Activated T-helper 17 cell treated with anti-CD3 and anti-CD28 coated beads, Interleukin-2, amount 50 U/mL, for 72 hours (primary cell): ENCODE results near the gene ENO3. TPM values are rescaled to one million over a fixed set of nuclear protein-coding genes. Genes with fewer than 3 reads are reported as not detected.
A peak's percentile ranks its signal among the peaks of the same experiment; 100 is the strongest.

Source experiments
- ATAC-seq: fragments of 150-1000 bp; cut with Tn5 transposase; replicated peaks from 2 replicates; pipeline ENCODE4 v1.10.0; 2021; ENCODE audit warnings: mild to moderate bottlenecking, moderate library complexity
- H3K27ac Mint-ChIP-seq: one replicate; pipeline ENCODE4 v1.8.0; 2022; ENCODE audit warnings: mixed read lengths
- H3K27me3 Mint-ChIP-seq: one replicate; pipeline ENCODE4 v1.8.0; 2022; ENCODE audit warnings: mixed read lengths
- H3K36me3 Mint-ChIP-seq: one replicate; pipeline ENCODE4 v1.8.0; 2022; ENCODE audit warnings: low read depth, mild to moderate bottlenecking, mixed read lengths
- H3K4me1 Mint-ChIP-seq: one replicate; pipeline ENCODE4 v1.8.0; 2022; ENCODE audit warnings: mixed read lengths
- H3K4me3 Mint-ChIP-seq: one replicate; pipeline ENCODE4 v1.8.0; 2022; ENCODE audit warnings: mild to moderate bottlenecking, mixed read lengths
- H3K9me3 Mint-ChIP-seq: one replicate; pipeline ENCODE4 v1.8.0; 2022; ENCODE audit warnings: mixed read lengths
- total RNA-seq, 2 donors: library from RNA; stranded (reverse); gene quantifications; one replicate each; pipeline ENCODE4 v1.2.3, GENCODE V29; 2022

The ENO3 gene
- total RNA-seq, 2 donors from 2014 or later: 27.4 to 30.3 TPM

GRCh38 chr17:4969047-4969550 lies 18.2 kb downstream of the ENO3 start:
- Mint-ChIP-seq H3K9me3 (peaks cover 4% of the 10 kb centered on the region), H3K27me3 (no peaks in the 10 kb centered on the region), H3K27ac (no peak overlapping the region), H3K36me3 (peaks cover 2% of the 10 kb centered on the region), H3K4me1 (peaks cover 33% of the 10 kb centered on the region), H3K4me3 (no peak overlapping the region)
- ATAC-seq: peak; percentile 56

- peak; percentile 42 for ATAC-seq
- H3K27me3 Mint-ChIP-seq: no peaks in the 10 kb centered on the region
These were observed 18.7 kb downstream of the ENO3 start for GRCh38 chr17:4969551-4970173.

GRCh38 chr17:4970273-4970672 lies 19.4 kb downstream of the ENO3 start:
- peaks cover 4% of the 10 kb centered on the region for H3K9me3 Mint-ChIP-seq
- H3K4me3 Mint-ChIP-seq: no peak overlapping the region

More at GRCh38 chr17:4969551-4970173, 18.7 kb downstream of the ENO3 start:
- no peak overlapping the region for H3K27ac Mint-ChIP-seq
- H3K4me3 Mint-ChIP-seq: no peak overlapping the region
- H3K4me1 Mint-ChIP-seq: peaks cover 33% of the 10 kb centered on the region
- no peaks in the 10 kb centered on the region for H3K36me3 Mint-ChIP-seq
- H3K9me3 Mint-ChIP-seq: peaks cover 4% of the 10 kb centered on the region

GRCh38 chr17:4971826-4972225 lies 20.9 kb downstream of the ENO3 start:
- Mint-ChIP-seq H3K4me3 (no peak overlapping the region), H3K36me3 (peaks cover 4% of the 10 kb centered on the region), H3K9me3 (no peaks in the 10 kb centered on the region), H3K27me3 (no peaks in the 10 kb centered on the region), H3K4me1 (peaks cover 28% of the 10 kb centered on the region), H3K27ac (no peak overlapping the region)
- ATAC-seq: no peak

More at GRCh38 chr17:4970273-4970672, 19.4 kb downstream of the ENO3 start:
- no peaks in the 10 kb centered on the region for H3K27me3 Mint-ChIP-seq
- H3K36me3 Mint-ChIP-seq: no peaks in the 10 kb centered on the region
- ATAC-seq: no peak
- peaks cover 34% of the 10 kb centered on the region for H3K4me1 Mint-ChIP-seq
- H3K27ac Mint-ChIP-seq: no peak overlapping the region

- Mint-ChIP-seq H3K27me3 (no peaks in the 10 kb centered on the region), H3K4me3 (no peak overlapping the region), H3K27ac (no peak overlapping the region), H3K9me3 (no peaks in the 10 kb centered on the region), H3K4me1 (peaks cover 28% of the 10 kb centered on the region), H3K36me3 (peaks cover 9% of the 10 kb centered on the region)
- no peak for ATAC-seq
These were observed 21.4 kb downstream of the ENO3 start for GRCh38 chr17:4972322-4972721.

- Mint-ChIP-seq H3K36me3 (peaks cover 14% of the 10 kb centered on the region), H3K4me1 (peaks cover 28% of the 10 kb centered on the region), H3K4me3 (no peak overlapping the region), H3K27ac (no peak overlapping the region), H3K27me3 (no peaks in the 10 kb centered on the region), H3K9me3 (no peaks in the 10 kb centered on the region)
- ATAC-seq: no peak
These were observed 21.8 kb downstream of the ENO3 start for GRCh38 chr17:4972752-4973151.

GRCh38 chr17:4973256-4974114 lies 22.6 kb downstream of the ENO3 start:
- Mint-ChIP-seq H3K4me1 (peaks cover 28% of the 10 kb centered on the region), H3K36me3 (peaks cover 21% of the 10 kb centered on the region), H3K27ac (peak overlapping the region; percentile 21), H3K9me3 (no peaks in the 10 kb centered on the region), H3K27me3 (no peaks in the 10 kb centered on the region), H3K4me3 (no peak overlapping the region)
- ATAC-seq: no peak

GRCh38 chr17:4974115-4974670 lies 23.3 kb downstream of the ENO3 start:
- ATAC-seq: no peak
- no peaks in the 10 kb centered on the region for H3K27me3 Mint-ChIP-seq
- H3K4me1 Mint-ChIP-seq: peaks cover 26% of the 10 kb centered on the region
- peaks cover 28% of the 10 kb centered on the region for H3K36me3 Mint-ChIP-seq
- no peak overlapping the region for H3K4me3 Mint-ChIP-seq
- no peaks in the 10 kb centered on the region for H3K9me3 Mint-ChIP-seq
- peak overlapping the region; percentile 17 for H3K27ac Mint-ChIP-seq

- Mint-ChIP-seq H3K27ac (no peak overlapping the region), H3K36me3 (peaks cover 70% of the 10 kb centered on the region), H3K4me1 (peaks cover 29% of the 10 kb centered on the region), H3K9me3 (no peaks in the 10 kb centered on the region), H3K27me3 (no peaks in the 10 kb centered on the region), H3K4me3 (no peak overlapping the region)
- no peak for ATAC-seq
These were observed 27.8 kb downstream of the ENO3 start for GRCh38 chr17:4978726-4979125.

- peak; percentile 91 for ATAC-seq
- no peaks in the 10 kb centered on the region for H3K9me3 Mint-ChIP-seq
- peak overlapping the region; percentile 86 for H3K27ac Mint-ChIP-seq
- H3K4me1 Mint-ChIP-seq: peaks cover 28% of the 10 kb centered on the region
- peaks cover 77% of the 10 kb centered on the region for H3K36me3 Mint-ChIP-seq
- H3K27me3 Mint-ChIP-seq: no peaks in the 10 kb centered on the region
- H3K4me3 Mint-ChIP-seq: peak overlapping the region; percentile 31
These were observed 29.8 kb downstream of the ENO3 start for GRCh38 chr17:4980644-4981216.

GRCh38 chr17:4982305-4982704 lies 31.4 kb downstream of the ENO3 start:
- peak overlapping the region; percentile 23 for H3K27ac Mint-ChIP-seq
- H3K36me3 Mint-ChIP-seq: peaks cover 77% of the 10 kb centered on the region

GRCh38 chr17:4986403-4986802 lies 35.5 kb downstream of the ENO3 start:
- ATAC-seq: no peak
- peak overlapping the region; percentile 95 for H3K4me3 Mint-ChIP-seq
- peak overlapping the region; percentile 91 for H3K27ac Mint-ChIP-seq
- H3K36me3 Mint-ChIP-seq: peaks cover 45% of the 10 kb centered on the region
- H3K9me3 Mint-ChIP-seq: no peaks in the 10 kb centered on the region
- peaks cover 39% of the 10 kb centered on the region for H3K4me1 Mint-ChIP-seq
- no peaks in the 10 kb centered on the region for H3K27me3 Mint-ChIP-seq

More at GRCh38 chr17:4982305-4982704, 31.4 kb downstream of the ENO3 start:
- Mint-ChIP-seq H3K27me3 (no peaks in the 10 kb centered on the region), H3K4me3 (no peak overlapping the region), H3K4me1 (peaks cover 36% of the 10 kb centered on the region), H3K9me3 (no peaks in the 10 kb centered on the region)
- no peak for ATAC-seq

GRCh38 chr17:4986951-4987766 lies 36.2 kb downstream of the ENO3 start, which contains the start of gene CAMTA2:
Gene CAMTA2 (minus strand): TSS chr17:4987675. CDS start chr17:4986222, 1,453 bp downstream.
- peak; percentile 94 for ATAC-seq
- H3K9me3 Mint-ChIP-seq: no peaks in the 10 kb centered on the region
- H3K4me3 Mint-ChIP-seq: peak within 1 kb of the TSS; percentile 95
- no peaks in the 10 kb centered on the region for H3K27me3 Mint-ChIP-seq
- H3K36me3 Mint-ChIP-seq: peaks cover 37% of the 10 kb centered on the region
- H3K4me1 Mint-ChIP-seq: peaks cover 33% of the 10 kb centered on the region
- H3K27ac Mint-ChIP-seq: peak within 1 kb of the TSS; percentile 93
